ENCODE data around the gene PAMR1. TPM values are rescaled to one million over a fixed set of nuclear protein-coding genes. Genes with fewer than 3 reads are reported as not detected.

The PAMR1 gene
- total RNA-seq, 6 experiments from 2014 or later, result 2.0 to 4.2 (median 2.8) TPM

DNA sequence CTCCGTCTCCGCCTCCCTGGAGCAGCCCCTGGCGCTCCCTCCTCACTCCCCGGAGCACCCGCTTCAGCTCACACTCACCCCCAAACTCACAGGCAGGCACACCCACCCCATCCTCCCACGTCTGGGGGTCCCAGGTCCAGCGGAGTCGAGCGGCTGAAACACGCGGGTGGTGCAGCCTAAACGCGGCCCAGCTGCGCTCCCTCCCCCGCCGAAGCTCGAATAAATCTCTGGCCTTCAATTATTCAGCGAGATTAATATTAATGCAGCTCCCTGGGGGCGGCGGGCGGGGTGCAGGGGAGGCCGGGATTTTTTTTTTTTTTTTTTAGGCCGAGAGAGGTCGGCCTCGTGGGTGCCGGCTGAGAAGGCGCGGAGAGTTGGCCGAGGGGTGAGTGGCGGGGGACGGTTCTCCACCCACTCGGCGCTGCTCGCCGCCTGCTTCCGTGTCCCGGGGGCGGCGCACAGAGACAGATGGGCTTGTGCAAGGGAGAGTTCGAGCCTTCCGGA lies 105.5 kb downstream of the PAMR1 start:
- H3K4me3 ChIP-seq, result peak overlapping the region in 1 of 3 donors; percentile 10
- ATAC-seq (no peak), DNase-seq (no peak)
- H3K9me3 ChIP-seq, result no peaks in the 10 kb centered on the region
- 10% methylated on average over 16 of the region's 41 CpGs for WGBS (ENCODE audit: insufficient coverage, low coverage, low lambda C conversion rate, missing lambda C conversion rate)
- intact Hi-C loops (cut with DNase I), result no loop called here
- H3K36me3 ChIP-seq, result no peaks in the 10 kb centered on the region
- no peak for TF ChIP-seq CTCF (IDR thresholded peaks at IDR 0.05)
- no peak for TF ChIP-seq POLR2A (IDR thresholded peaks at IDR 0.05)
- peaks cover 0 to 14% (median 0%) of the 10 kb centered on the region in 4 donors for H3K4me1 ChIP-seq
- no peak overlapping the region for H3K27ac ChIP-seq
- no peaks in the 10 kb centered on the region for H3K27me3 ChIP-seq

DNA sequence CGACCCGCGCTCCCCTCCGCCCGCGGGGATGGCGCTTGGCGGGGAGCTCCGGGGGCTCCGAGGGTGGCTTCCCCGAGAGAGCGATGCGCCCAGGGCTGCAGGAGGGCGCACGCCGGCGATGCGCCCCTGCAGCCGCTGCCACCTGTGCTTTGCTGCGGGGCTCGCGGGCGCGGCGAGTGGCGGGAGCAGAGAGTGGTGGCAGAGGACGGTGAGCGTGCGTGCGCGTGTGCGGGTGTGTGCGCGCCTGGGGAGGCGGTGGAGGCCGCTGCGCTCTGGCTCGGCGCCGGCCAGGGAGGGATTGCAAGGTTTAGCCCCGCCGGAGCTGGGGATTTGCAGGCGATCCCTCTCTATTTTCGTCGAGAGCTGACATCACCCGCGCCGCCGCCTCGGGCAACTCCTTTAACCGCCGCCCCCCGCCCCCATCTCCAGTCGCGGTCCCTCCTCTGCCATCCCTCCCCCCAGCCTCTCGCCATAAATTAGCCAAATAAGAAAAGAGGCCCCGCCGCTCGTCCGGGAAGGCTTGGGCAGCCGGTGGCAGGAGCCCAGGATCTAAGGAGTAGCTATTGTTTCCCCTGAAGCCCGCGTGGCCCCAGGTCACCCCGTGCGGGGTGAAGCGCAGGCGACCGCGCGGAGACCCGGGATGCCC lies 106.1 kb downstream of the PAMR1 start, which contains the start of gene SLC1A2:
SLC1A2 (minus strand) TSS at position 375 of the 646 bp plus-strand sequence. CDS start 592 bp downstream, outside the sequence.
- 0% methylated on average over 6 of the region's 71 CpGs for WGBS (ENCODE audit: insufficient coverage, low coverage, low lambda C conversion rate, missing lambda C conversion rate)
- Histone ChIP-seq H3K27me3 (no peaks in the 10 kb centered on the region), H3K27ac (no peak within 1 kb of the TSS), H3K4me1 (peaks cover 0 to 14% (median 0%) of the 10 kb centered on the region in 4 donors), H3K36me3 (no peaks in the 10 kb centered on the region), H3K9me3 (no peaks in the 10 kb centered on the region), H3K4me3 (peak within 1 kb of the TSS in 1 of 3 donors; percentile 29)
- no peak for DNase-seq
- peak in 2 of 4 donors; percentile 15 to 25 for ATAC-seq
- TF ChIP-seq CTCF (IDR thresholded peaks at IDR 0.05) (no peak), POLR2A (IDR thresholded peaks at IDR 0.05) (no peak)
- intact Hi-C loops (cut with DNase I), result no loop called here

DNA sequence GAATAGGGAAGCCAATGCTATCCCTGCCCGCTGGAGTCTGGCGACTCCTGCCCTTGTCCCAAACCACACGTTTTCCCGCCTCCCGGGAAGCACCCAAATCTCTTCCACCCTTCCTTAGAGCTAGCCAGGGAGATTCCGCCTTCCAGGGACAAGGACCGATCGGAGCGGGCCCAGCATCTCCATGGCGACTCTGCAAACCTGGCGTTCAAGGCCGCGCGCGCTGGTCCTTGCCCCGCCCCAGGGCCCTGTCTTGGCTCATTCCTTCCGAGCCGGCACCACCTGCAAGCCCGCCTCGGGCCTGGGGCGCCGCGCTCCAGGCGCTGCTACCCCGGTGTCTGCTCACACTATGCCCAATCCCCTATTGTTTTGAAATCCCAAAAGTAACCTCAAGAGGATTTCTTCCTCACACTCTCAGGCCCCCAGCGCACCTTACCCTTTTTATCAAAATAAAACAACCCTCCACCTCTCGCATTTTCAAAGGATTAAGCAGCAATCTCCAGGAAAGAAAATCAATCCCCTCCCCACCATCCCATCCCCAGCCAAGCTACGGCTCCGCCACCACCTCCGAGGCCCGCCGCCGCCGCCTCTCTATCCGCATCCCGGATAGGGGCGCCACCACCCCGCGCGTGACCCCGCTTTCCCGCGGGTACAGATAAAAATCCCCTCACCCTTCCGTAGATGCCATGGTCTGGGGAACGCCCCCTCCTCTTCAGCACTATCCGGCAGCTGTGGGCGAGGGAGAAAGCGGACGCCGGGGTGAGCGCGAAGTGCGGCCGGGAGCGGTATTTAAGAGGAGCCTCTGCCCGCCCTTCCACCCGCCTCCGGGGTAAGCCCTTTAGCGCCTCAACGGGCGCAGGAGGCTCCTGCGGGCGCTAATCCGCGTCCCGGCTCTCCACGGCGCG lies 106.9 kb downstream of the PAMR1 start:
- H3K9me3 ChIP-seq, result no peaks in the 10 kb centered on the region
- WGBS (ENCODE audit: insufficient coverage, low coverage, low lambda C conversion rate, missing lambda C conversion rate), result 19% methylated on average over 18 of the region's 69 CpGs
- H3K4me1 ChIP-seq, result peaks cover 0 to 14% (median 0%) of the 10 kb centered on the region in 4 donors
- intact Hi-C loops (cut with DNase I), result no loop called here
- TF ChIP-seq CTCF (IDR thresholded peaks at IDR 0.05) (no peak), POLR2A (IDR thresholded peaks at IDR 0.05) (no peak)
- H3K27me3 ChIP-seq, result no peaks in the 10 kb centered on the region
- no peak for DNase-seq
- peak overlapping the region in 1 of 3 donors; percentile 29 for H3K4me3 ChIP-seq
- peak in 2 of 4 donors; percentile 24 to 30 for ATAC-seq
- H3K27ac ChIP-seq, result no peak overlapping the region
- H3K36me3 ChIP-seq, result no peaks in the 10 kb centered on the region

- no peaks in the 10 kb centered on the region for H3K9me3 ChIP-seq
- H3K36me3 ChIP-seq, result no peaks in the 10 kb centered on the region
- H3K4me3 ChIP-seq, result no peak overlapping the region
- WGBS (ENCODE audit: insufficient coverage, low coverage, low lambda C conversion rate, missing lambda C conversion rate), result 31% methylated on average over 2 of the region's 2 CpGs
- H3K4me1 ChIP-seq, result peaks cover 0 to 14% (median 0%) of the 10 kb centered on the region in 4 donors
- DNase-seq (no peak), ATAC-seq (no peak)
- H3K27ac ChIP-seq, result no peak overlapping the region
- intact Hi-C loops (cut with DNase I), result no loop called here
- no peaks in the 10 kb centered on the region for H3K27me3 ChIP-seq
- TF ChIP-seq CTCF (IDR thresholded peaks at IDR 0.05), result no peak
- TF ChIP-seq POLR2A (IDR thresholded peaks at IDR 0.05), result no peak
Observed at GRCh38 chr11:35415487-35415886, 109.9 kb downstream of the PAMR1 start.

All from right lobe of liver (tissue), 6 donors.